ENCODE results near the gene PTPN14.

DNA sequence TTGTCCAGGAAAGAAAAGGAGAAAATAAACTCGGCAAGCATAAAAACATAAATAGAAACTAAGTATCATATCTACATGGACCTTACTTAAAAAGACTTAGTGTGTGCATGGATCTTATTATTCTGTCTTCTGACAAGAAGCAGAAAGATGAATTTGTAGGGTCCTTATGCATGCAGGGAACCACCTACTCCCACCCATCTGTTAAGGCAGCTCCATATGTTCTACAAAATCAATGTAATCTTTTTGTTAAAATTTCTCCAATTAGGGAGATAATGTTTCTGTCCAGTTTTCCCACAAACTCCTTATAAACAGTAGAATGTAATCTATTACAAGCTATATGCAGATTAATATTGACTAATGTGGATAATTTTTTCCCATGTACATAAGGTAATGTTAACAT is 13.9 kb upstream of the PTPN14 start:
- TF ChIP-seq, protein P1, sequence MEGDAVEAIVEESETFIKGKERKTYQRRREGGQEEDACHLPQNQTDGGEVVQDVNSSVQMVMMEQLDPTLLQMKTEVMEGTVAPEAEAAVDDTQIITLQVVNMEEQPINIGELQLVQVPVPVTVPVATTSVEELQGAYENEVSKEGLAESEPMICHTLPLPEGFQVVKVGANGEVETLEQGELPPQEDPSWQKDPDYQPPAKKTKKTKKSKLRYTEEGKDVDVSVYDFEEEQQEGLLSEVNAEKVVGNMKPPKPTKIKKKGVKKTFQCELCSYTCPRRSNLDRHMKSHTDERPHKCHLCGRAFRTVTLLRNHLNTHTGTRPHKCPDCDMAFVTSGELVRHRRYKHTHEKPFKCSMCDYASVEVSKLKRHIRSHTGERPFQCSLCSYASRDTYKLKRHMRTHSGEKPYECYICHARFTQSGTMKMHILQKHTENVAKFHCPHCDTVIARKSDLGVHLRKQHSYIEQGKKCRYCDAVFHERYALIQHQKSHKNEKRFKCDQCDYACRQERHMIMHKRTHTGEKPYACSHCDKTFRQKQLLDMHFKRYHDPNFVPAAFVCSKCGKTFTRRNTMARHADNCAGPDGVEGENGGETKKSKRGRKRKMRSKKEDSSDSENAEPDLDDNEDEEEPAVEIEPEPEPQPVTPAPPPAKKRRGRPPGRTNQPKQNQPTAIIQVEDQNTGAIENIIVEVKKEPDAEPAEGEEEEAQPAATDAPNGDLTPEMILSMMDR (IDR thresholded peaks at IDR 0.05), result no peak
- no peak for TF ChIP-seq POLR2A (IDR thresholded peaks at IDR 0.05)

All from lower leg skin (tissue), 3 donors.